RWPE2 (cell line): ENCODE results near the gene HLA-DQB1.
"Not testable (repeated sequence)": the region's sequence is repeated elsewhere in the genome, so short reads cannot be mapped to it uniquely, and the experiment has no call there.

Experiments
- ATAC-seq: fragments of 200-7000 bp; cut with Tn5 transposase; 3 replicates; pipeline ENCODE4 v1.9.1; 2021; ENCODE audit warnings: low read depth
- DNase-seq: peaks from one replicate; pipeline ENCODE4 v3.0.0-alpha.2; 2020; ENCODE audit warnings: low spot score
- H3K27ac ChIP-seq: fragments of 450-650 bp; 2 replicates; pipeline ENCODE4 v1.5.1; 2017; ENCODE audit warnings: mild to moderate bottlenecking; ENCODE audit not compliant: poor library complexity, severe bottlenecking
- H3K27me3 ChIP-seq: fragments of 250-450 bp; sonication (Bioruptor Pico); 2 replicates; pipeline ENCODE4 v1.5.1; 2021; ENCODE audit warnings: mild to moderate bottlenecking, moderate library complexity; ENCODE audit not compliant: insufficient read depth, poor library complexity, severe bottlenecking
- H3K36me3 ChIP-seq: fragments of 250-450 bp; sonication (Bioruptor Pico); 2 replicates; pipeline ENCODE4 v1.5.1; 2020; ENCODE audit warnings: low read depth, mild to moderate bottlenecking, moderate library complexity
- H3K4me1 ChIP-seq: fragments of 250-450 bp; sonication (Bioruptor Pico); 2 replicates; pipeline ENCODE4 v1.5.1; 2021; ENCODE audit warnings: mild to moderate bottlenecking, moderate library complexity; ENCODE audit not compliant: insufficient read depth, poor library complexity, severe bottlenecking
- H3K4me3 ChIP-seq: fragments of 250-450 bp; sonication (Bioruptor Pico); 2 replicates; pipeline ENCODE4 v1.5.1; 2021; ENCODE audit warnings: mild to moderate bottlenecking, moderate library complexity; ENCODE audit not compliant: severe bottlenecking
- H3K9me3 ChIP-seq: fragments of 250-450 bp; sonication (Bioruptor Pico); 2 replicates; pipeline ENCODE4 v1.5.1; 2021; ENCODE audit warnings: mild to moderate bottlenecking, moderate library complexity; ENCODE audit not compliant: severe bottlenecking
- TF ChIP-seq, protein P1 (sequence below): fragments of 450-650 bp; IDR thresholded peaks from one replicate; pipeline ENCODE4 v1.5.1; 2017; ENCODE audit warnings: mild to moderate bottlenecking, moderate library complexity; ENCODE audit not compliant: poor library complexity, severe bottlenecking

Gene HLA-DQB1

DNA sequence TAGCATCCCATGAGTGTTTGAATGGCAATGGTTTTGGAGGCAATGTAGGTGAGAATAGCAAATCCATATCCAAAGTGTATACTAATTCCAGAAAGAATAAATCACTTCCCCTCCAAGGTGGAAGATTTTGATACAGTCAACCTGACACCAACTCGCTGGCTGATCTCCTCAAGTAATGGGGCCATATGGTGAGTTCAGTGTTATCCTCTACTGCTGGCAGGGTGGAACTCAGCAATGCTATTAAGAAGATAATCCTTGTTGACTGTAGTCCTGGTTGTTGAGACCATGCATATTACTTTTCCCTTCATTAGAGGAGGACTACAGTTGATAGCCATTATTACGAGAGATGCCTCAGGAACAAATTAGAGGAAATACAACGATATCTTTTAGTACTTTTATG, 17.8 kb upstream of the HLA-DQB1 start:
- DNase-seq: no peak
- H3K4me1 ChIP-seq: no peaks in the 10 kb centered on the region
- no peak overlapping the region for H3K4me3 ChIP-seq
- H3K9me3 ChIP-seq: no peaks in the 10 kb centered on the region
- H3K27ac ChIP-seq: no peak overlapping the region
- no peaks in the 10 kb centered on the region for H3K36me3 ChIP-seq
- ATAC-seq: no peak
- H3K27me3 ChIP-seq: peaks cover 3% of the 10 kb centered on the region
- TF ChIP-seq, protein P1, sequence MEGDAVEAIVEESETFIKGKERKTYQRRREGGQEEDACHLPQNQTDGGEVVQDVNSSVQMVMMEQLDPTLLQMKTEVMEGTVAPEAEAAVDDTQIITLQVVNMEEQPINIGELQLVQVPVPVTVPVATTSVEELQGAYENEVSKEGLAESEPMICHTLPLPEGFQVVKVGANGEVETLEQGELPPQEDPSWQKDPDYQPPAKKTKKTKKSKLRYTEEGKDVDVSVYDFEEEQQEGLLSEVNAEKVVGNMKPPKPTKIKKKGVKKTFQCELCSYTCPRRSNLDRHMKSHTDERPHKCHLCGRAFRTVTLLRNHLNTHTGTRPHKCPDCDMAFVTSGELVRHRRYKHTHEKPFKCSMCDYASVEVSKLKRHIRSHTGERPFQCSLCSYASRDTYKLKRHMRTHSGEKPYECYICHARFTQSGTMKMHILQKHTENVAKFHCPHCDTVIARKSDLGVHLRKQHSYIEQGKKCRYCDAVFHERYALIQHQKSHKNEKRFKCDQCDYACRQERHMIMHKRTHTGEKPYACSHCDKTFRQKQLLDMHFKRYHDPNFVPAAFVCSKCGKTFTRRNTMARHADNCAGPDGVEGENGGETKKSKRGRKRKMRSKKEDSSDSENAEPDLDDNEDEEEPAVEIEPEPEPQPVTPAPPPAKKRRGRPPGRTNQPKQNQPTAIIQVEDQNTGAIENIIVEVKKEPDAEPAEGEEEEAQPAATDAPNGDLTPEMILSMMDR: no peak

DNA sequence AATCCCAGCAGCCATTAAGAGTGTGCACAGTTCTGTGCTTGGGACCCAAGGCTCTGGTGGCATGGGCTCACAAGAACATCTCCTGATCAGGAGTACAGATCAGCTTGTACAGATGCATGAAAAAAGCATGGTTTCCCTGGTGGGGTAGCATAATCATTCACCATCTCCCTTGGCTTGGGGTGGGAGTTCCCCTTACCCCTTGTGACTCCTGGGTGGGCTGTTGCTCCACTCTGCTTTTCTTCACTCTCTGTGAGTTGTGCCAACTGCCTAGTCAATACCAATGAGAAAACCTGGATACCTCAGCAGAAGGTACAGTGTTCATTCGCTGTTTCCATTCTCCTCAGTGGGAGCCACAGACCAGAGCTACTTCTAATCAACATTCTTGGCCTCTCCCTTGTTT, 13.6 kb upstream of the HLA-DQB1 start:
- ATAC-seq (no peak), DNase-seq (no peak)
- TF ChIP-seq, protein P1: no peak
- Histone ChIP-seq H3K4me3 (no peak overlapping the region), H3K27me3 (peaks cover 3% of the 10 kb centered on the region), H3K36me3 (no peaks in the 10 kb centered on the region), H3K27ac (no peak overlapping the region), H3K4me1 (no peaks in the 10 kb centered on the region), H3K9me3 (no peaks in the 10 kb centered on the region)

DNA sequence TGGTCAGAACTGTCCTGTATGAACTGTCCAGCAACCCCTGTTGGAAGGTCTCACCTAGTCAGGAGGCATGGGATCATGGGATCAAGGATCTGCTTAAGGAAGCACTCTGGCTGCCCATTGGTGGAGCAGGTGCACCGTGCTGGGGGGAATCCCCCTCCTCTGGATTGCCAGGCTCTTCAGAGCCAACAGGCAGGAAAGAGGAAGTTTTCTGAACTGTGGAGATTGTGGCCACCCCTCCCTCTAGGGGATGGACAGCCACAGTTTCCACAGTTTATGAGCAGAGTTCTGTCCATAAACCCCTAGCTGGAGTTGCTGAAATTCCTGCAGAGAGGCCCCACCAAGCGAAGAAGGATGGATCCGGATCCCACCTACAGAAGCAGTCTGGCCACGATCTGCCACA, 13.0 kb upstream of the HLA-DQB1 start:
- Histone ChIP-seq H3K4me1 (no peaks in the 10 kb centered on the region), H3K4me3 (no peak overlapping the region), H3K36me3 (no peaks in the 10 kb centered on the region), H3K27ac (no peak overlapping the region), H3K9me3 (no peaks in the 10 kb centered on the region), H3K27me3 (peaks cover 3% of the 10 kb centered on the region)
- DNase-seq (no peak), ATAC-seq (no peak)
- TF ChIP-seq, protein P1: no peak

DNA sequence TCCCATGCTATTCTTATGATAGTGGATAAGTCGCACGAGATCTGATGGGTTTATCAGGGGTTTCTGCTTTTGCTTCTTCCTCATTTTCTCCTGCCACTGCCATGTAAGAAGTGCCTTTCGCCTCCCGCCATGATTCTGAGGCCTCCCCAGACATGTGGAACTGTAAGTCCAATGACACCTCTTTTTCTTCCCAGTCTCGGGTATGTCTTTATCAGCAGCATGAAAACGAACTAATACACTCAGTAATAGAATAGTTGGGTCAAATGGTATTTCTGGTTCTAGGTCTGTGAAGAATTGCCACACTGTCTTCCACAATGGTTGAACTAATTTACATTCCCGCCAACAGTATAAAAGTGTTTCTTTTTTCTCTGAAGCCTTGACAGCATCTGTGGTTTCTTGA, 7.7 kb upstream of the HLA-DQB1 start:
- H3K4me3 ChIP-seq, H3K4me1 ChIP-seq, H3K27ac ChIP-seq, H3K9me3 ChIP-seq, ATAC-seq, H3K27me3 ChIP-seq, DNase-seq, H3K36me3 ChIP-seq: not testable (repeated sequence)

DNA sequence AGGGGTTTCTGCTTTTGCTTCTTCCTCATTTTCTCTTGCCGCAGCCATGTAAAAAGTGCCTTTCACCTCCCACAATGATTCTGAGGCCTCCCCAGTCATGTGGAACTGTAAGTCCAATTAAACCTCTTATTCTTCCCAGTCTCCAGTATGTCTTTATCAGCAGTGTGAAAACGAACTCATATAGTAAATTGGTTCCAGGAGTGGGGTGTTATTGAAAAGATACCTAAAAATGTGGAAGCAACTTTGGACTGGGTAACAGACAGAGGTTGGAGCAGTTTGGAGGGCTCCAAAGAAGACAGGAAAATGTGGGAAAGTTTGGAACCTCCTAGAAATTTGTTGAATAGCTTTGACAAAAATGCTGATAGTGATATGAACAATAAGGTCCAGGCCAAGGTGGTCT, 5.5 kb upstream of the HLA-DQB1 start:
- not testable (repeated sequence) for DNase-seq, H3K36me3 ChIP-seq, H3K9me3 ChIP-seq, ATAC-seq, H3K27me3 ChIP-seq, H3K27ac ChIP-seq, H3K4me1 ChIP-seq, H3K4me3 ChIP-seq

DNA sequence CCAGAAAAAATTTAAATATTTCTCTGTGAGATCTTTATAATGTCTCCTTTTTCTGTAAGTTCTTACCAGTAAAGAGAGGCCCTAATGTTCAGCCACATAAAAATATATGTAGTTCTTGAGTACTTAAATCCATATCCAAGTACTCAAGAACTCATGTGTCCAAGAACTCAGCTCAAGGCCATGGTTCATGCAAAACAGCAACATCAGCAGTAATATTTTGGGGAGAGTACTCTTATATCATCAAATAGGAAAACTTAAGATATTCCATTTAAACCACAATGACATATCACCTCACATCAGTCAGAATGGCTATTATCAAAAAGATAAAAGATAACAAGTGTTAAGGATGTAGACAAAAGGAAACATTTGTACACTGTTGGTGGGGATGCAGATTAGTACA, 3.4 kb upstream of the HLA-DQB1 start:
- no peak overlapping the region for H3K27ac ChIP-seq
- ATAC-seq (no peak), DNase-seq (no peak)
- no peaks in the 10 kb centered on the region for H3K4me1 ChIP-seq
- H3K9me3 ChIP-seq: no peaks in the 10 kb centered on the region
- no peaks in the 10 kb centered on the region for H3K36me3 ChIP-seq
- TF ChIP-seq, protein P1: no peak
- no peaks in the 10 kb centered on the region for H3K27me3 ChIP-seq
- H3K4me3 ChIP-seq: no peak overlapping the region
